H9 (cell line): ENCODE results near the gene NUP205. TPM values are rescaled to one million over a fixed set of nuclear protein-coding genes. Genes with fewer than 3 reads are reported as not detected.

Experiments used
- DNase-seq: peaks from one replicate; pipeline ENCODE4 v3.0.0-alpha.2; 2017
- H2AFZ ChIP-seq: one replicate; pipeline ENCODE4 v1.6.1; 2013; ENCODE audit warnings: mild to moderate bottlenecking, low read length, control low read depth, moderate library complexity
- H2AK5ac ChIP-seq: 2 replicates; pipeline ENCODE4 v1.6.1; 2013; ENCODE audit warnings: low read length, control low read depth, mixed read lengths; ENCODE audit not compliant: insufficient read length
- H2BK120ac ChIP-seq: one replicate; pipeline ENCODE4 v1.6.1; 2013; ENCODE audit warnings: low read depth, mild to moderate bottlenecking, low read length, control low read depth, inconsistent platforms; ENCODE audit not compliant: poor library complexity, severe bottlenecking
- H2BK12ac ChIP-seq: 2 replicates; pipeline ENCODE4 v1.6.1; 2013; ENCODE audit warnings: low read length, control low read depth, mixed read lengths, low read depth; ENCODE audit not compliant: insufficient read length
- H2BK15ac ChIP-seq: 2 replicates; pipeline ENCODE4 v1.6.1; 2013; ENCODE audit warnings: low read depth, low read length, control low read depth
- H2BK20ac ChIP-seq: one replicate; pipeline ENCODE4 v1.6.1; 2013; ENCODE audit warnings: low read depth, mild to moderate bottlenecking, low read length, control low read depth, inconsistent platforms; ENCODE audit not compliant: poor library complexity, severe bottlenecking
- H2BK5ac ChIP-seq: 2 replicates; pipeline ENCODE4 v1.6.1; 2013; ENCODE audit warnings: low read length, control low read depth, mixed read lengths; ENCODE audit not compliant: insufficient read length
- H3K14ac ChIP-seq: 2 replicates; pipeline ENCODE4 v1.6.1; 2013; ENCODE audit warnings: low read length, control low read depth; ENCODE audit not compliant: insufficient read depth
- H3K18ac ChIP-seq: 2 replicates; pipeline ENCODE4 v1.6.1; 2013; ENCODE audit warnings: low read depth, mild to moderate bottlenecking, mixed read lengths, low read length, control low read depth; ENCODE audit not compliant: insufficient read length
- H3K23ac ChIP-seq: 2 replicates; pipeline ENCODE4 v1.6.1; 2013; ENCODE audit warnings: low read length, control low read depth, mixed read lengths, low read depth; ENCODE audit not compliant: insufficient read length
- H3K23me2 ChIP-seq: 2 replicates; pipeline ENCODE4 v1.6.1; 2013; ENCODE audit warnings: low read depth, mild to moderate bottlenecking, mixed read lengths, low read length, control low read depth; ENCODE audit not compliant: insufficient read length, poor library complexity, severe bottlenecking
- H3K27ac ChIP-seq: 2 replicates; pipeline ENCODE4 v1.5.1; 2013; ENCODE audit warnings: low read length, control low read depth, mixed read lengths, low read depth; ENCODE audit not compliant: insufficient read length
- H3K27me3 ChIP-seq: 2 replicates; pipeline ENCODE4 v1.6.1; 2013; ENCODE audit warnings: low read length, control low read depth, inconsistent platforms; ENCODE audit not compliant: insufficient read depth
- H3K4ac ChIP-seq: 2 replicates; pipeline ENCODE4 v1.6.1; 2013; ENCODE audit warnings: low read depth, mild to moderate bottlenecking, control low read depth, inconsistent platforms, low read length, moderate library complexity
- H3K4me1 ChIP-seq: 2 replicates; pipeline ENCODE4 v1.6.1; 2013; ENCODE audit warnings: low read length, control low read depth, inconsistent platforms; ENCODE audit not compliant: insufficient read depth
- H3K4me2 ChIP-seq: 2 replicates; pipeline ENCODE4 v1.6.1; 2013; ENCODE audit warnings: low read length, control low read depth, mixed read lengths; ENCODE audit not compliant: insufficient read length, insufficient read depth
- H3K56ac ChIP-seq: 2 replicates; pipeline ENCODE4 v1.6.1; 2013; ENCODE audit warnings: low read depth, mild to moderate bottlenecking, mixed read lengths, low read length, control low read depth; ENCODE audit not compliant: insufficient read length
- H3K79me1 ChIP-seq: 2 replicates; pipeline ENCODE4 v1.6.1; 2013; ENCODE audit warnings: low read depth, mild to moderate bottlenecking, moderate library complexity, low read length, control low read depth, inconsistent platforms; ENCODE audit not compliant: insufficient read depth, poor library complexity, severe bottlenecking
- H3K79me2 ChIP-seq: 2 replicates; pipeline ENCODE4 v1.6.1; 2013; ENCODE audit warnings: low read length, control low read depth, inconsistent platforms; ENCODE audit not compliant: insufficient read depth
- H3K9ac ChIP-seq: 2 replicates; pipeline ENCODE4 v1.6.1; 2013; ENCODE audit warnings: low read length, control low read depth, mixed read lengths; ENCODE audit not compliant: insufficient read length; ENCODE audit errors: extremely low read depth
- H3K9me3 ChIP-seq: one replicate; pipeline ENCODE4 v1.6.1; 2013; ENCODE audit warnings: low read depth, low read length, inconsistent platforms; ENCODE audit not compliant: control insufficient read depth
- H3T11ph ChIP-seq: one replicate; pipeline ENCODE4 v1.6.1; 2013; ENCODE audit warnings: mild to moderate bottlenecking, low read length, control low read depth, inconsistent platforms
- H4K20me1 ChIP-seq: one replicate; pipeline ENCODE4 v1.6.1; 2013; ENCODE audit not compliant: control insufficient read depth, insufficient read length, insufficient read depth
- H4K5ac ChIP-seq: 2 replicates; pipeline ENCODE4 v1.6.1; 2013; ENCODE audit warnings: low read depth, mild to moderate bottlenecking, mixed read lengths, low read length, control low read depth; ENCODE audit not compliant: insufficient read length
- H4K8ac ChIP-seq: replicated peaks from 2 replicates; pipeline ENCODE4 v1.6.1; 2013; ENCODE audit warnings: low read length, control low read depth, mixed read lengths, low read depth; ENCODE audit not compliant: insufficient read length
- H4K91ac ChIP-seq: 2 replicates; pipeline ENCODE4 v1.6.1; 2013; ENCODE audit warnings: low read depth, mild to moderate bottlenecking, moderate library complexity, mixed read lengths, low read length, control low read depth; ENCODE audit not compliant: insufficient read length
- H3K27ac Mint-ChIP-seq, 3 experiments: 2 replicates in 2 of 3; 3 replicates in 1 of 3; pipeline ENCODE4 v1.8.0; 2020 to 2021; ENCODE audit warnings: mixed read lengths in 3 of 3, mild to moderate bottlenecking in 1 of 3, moderate library complexity in 1 of 3
- H3K27me3 Mint-ChIP-seq: 2 replicates; pipeline ENCODE4 v1.8.0; 2021; ENCODE audit warnings: low read depth, mild to moderate bottlenecking, moderate library complexity, mixed read lengths
- H3K36me3 Mint-ChIP-seq, 3 experiments: 2 replicates in 2 of 3; 3 replicates in 1 of 3; pipeline ENCODE4 v1.8.0; 2020 to 2021; ENCODE audit warnings: low read depth in 3 of 3, mixed read lengths in 3 of 3; ENCODE audit not compliant: insufficient read depth in 1 of 3
- H3K4me1 Mint-ChIP-seq, 2 experiments: 2 replicates each; pipeline ENCODE4 v1.8.0; 2020; ENCODE audit warnings: mixed read lengths in 2 of 2
- H3K4me3 Mint-ChIP-seq, 2 experiments: 2 replicates in 1 of 2; 3 replicates in 1 of 2; pipeline ENCODE4 v1.8.0; 2020 to 2021; ENCODE audit warnings: mild to moderate bottlenecking in 2 of 2, mixed read lengths in 2 of 2, moderate library complexity in 1 of 2
- H3K9me3 Mint-ChIP-seq, 2 experiments: 2 replicates in 1 of 2; 3 replicates in 1 of 2; pipeline ENCODE4 v1.8.0; 2020; ENCODE audit warnings: mild to moderate bottlenecking in 2 of 2, mixed read lengths in 2 of 2, moderate library complexity in 1 of 2
- WGBS: extraction: QIAGEN DNeasy Blood & Tissue Kit; methylation state at CpG from one replicate; pipeline ENCODE4 v1.1.7; 2013; ENCODE audit warnings: missing lambda C conversion rate, low lambda C conversion rate, mixed read lengths; ENCODE audit not compliant: insufficient read length; ENCODE audit errors: extremely low coverage; 5-methylcytosine and 5-hydroxymethylcytosine counted together
- total RNA-seq: library from RNA; stranded (reverse); gene quantifications from 2 replicates; pipeline ENCODE4 v1.2.1, GENCODE V29; 2021
- TF ChIP-seq, protein P1 (sequence below): fragments of 200-600 bp; sonication (generic); conservative IDR thresholded peaks from 3 replicates; pipeline ENCODE4 v1.8.0; 2021; ENCODE audit warnings: antibody characterized with exemption, mild to moderate bottlenecking

NUP205 gene
- total RNA-seq, 1 experiment from 2014 or later = 158 TPM

DNA sequence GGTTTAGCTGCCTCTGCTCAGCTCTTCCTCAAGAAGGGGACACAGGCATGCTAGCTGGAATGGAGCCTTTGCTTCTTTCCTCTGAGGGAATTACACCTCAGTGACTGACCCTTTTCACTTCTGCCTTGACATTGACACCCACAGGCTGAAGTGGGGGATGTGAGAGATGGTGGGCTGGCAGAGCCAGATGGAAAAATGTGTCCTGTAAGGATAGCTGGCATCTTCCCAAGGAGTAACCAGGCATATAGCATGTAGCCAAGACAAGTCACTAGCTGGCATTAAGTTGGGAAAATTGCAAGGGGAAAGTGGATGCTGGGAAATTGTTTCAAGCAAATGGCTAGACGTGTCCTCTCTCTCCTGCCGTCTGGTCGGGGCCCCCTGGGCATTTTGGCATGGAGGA, 124.5 kb downstream of the NUP205 start:
- no peak overlapping the region for H4K91ac ChIP-seq
- Mint-ChIP-seq H3K36me3 (peaks cover 0 to 16% (median 9%) of the 10 kb centered on the region in 3 experiments; a peak in 5 of 7 replicates), H3K27me3 (no peaks in the 10 kb centered on the region), H3K9me3 (no peaks in the 10 kb centered on the region), H3K4me3 (no peak overlapping the region), H3K27ac (peak overlapping the region in 1 of 3 experiments; percentile 80; a peak in 1 of 7 replicates), H3K4me1 (peaks cover 0 to 6% of the 10 kb centered on the region in 2 experiments; a peak in 1 of 4 replicates)
- no peak overlapping the region for H3T11ph ChIP-seq
- H3K4ac ChIP-seq = no peak overlapping the region
- no peaks in the 10 kb centered on the region for H3K9me3 ChIP-seq
- H3K9ac ChIP-seq = no peak overlapping the region
- no peaks in the 10 kb centered on the region for H3K79me2 ChIP-seq
- H2AK5ac ChIP-seq = no peak overlapping the region
- no peak overlapping the region for H4K5ac ChIP-seq
- DNase-seq = no peak
- no peak overlapping the region for H2BK20ac ChIP-seq
- no peaks in the 10 kb centered on the region for H3K23me2 ChIP-seq
- no peak overlapping the region for H2AFZ ChIP-seq
- TF ChIP-seq, protein P1, sequence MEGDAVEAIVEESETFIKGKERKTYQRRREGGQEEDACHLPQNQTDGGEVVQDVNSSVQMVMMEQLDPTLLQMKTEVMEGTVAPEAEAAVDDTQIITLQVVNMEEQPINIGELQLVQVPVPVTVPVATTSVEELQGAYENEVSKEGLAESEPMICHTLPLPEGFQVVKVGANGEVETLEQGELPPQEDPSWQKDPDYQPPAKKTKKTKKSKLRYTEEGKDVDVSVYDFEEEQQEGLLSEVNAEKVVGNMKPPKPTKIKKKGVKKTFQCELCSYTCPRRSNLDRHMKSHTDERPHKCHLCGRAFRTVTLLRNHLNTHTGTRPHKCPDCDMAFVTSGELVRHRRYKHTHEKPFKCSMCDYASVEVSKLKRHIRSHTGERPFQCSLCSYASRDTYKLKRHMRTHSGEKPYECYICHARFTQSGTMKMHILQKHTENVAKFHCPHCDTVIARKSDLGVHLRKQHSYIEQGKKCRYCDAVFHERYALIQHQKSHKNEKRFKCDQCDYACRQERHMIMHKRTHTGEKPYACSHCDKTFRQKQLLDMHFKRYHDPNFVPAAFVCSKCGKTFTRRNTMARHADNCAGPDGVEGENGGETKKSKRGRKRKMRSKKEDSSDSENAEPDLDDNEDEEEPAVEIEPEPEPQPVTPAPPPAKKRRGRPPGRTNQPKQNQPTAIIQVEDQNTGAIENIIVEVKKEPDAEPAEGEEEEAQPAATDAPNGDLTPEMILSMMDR = no peak
- no peaks in the 10 kb centered on the region for H3K27me3 ChIP-seq
- no peak overlapping the region for H3K18ac ChIP-seq
- H3K56ac ChIP-seq = no peak overlapping the region
- no peak overlapping the region for H3K4me2 ChIP-seq
- no peak overlapping the region for H3K23ac ChIP-seq
- no peak overlapping the region for H2BK120ac ChIP-seq
- no peak overlapping the region for H2BK15ac ChIP-seq
- H3K79me1 ChIP-seq = no peaks in the 10 kb centered on the region
- H3K27ac ChIP-seq = no peak overlapping the region
- H4K20me1 ChIP-seq = no peaks in the 10 kb centered on the region
- H3K4me1 ChIP-seq = no peaks in the 10 kb centered on the region; the same call in 1 of the 2 replicates
- no peak overlapping the region for H2BK12ac ChIP-seq
- H4K8ac ChIP-seq = no peak overlapping the region
- WGBS = no CpG with 5 or more reads among the region's 3 CpGs
- H2BK5ac ChIP-seq = no peak overlapping the region
- no peak overlapping the region for H3K14ac ChIP-seq
